OCI-LY7 (cell line): Measurements from ENCODE around the gene COX8A.

ENCODE experiments used
- EZH2phosphoT487 ChIP-seq: fragments of 200-600 bp; sonication (generic); IDR thresholded peaks from 2 replicates; pipeline ENCODE4 v1.6.1; 2018; ENCODE audit warnings: low read depth, borderline replicate concordance, mild to moderate bottlenecking, mixed run types, antibody characterized with exemption, low read length, moderate library complexity, mixed read lengths
- TF ChIP-seq, protein P1 (sequence below): fragments of 200-600 bp; sonication (generic); conservative IDR thresholded peaks from 2 replicates; pipeline ENCODE4 v1.5.1; 2014; ENCODE audit warnings: mild to moderate bottlenecking, antibody characterized with exemption, low read length, moderate library complexity, mixed read lengths

DNA sequence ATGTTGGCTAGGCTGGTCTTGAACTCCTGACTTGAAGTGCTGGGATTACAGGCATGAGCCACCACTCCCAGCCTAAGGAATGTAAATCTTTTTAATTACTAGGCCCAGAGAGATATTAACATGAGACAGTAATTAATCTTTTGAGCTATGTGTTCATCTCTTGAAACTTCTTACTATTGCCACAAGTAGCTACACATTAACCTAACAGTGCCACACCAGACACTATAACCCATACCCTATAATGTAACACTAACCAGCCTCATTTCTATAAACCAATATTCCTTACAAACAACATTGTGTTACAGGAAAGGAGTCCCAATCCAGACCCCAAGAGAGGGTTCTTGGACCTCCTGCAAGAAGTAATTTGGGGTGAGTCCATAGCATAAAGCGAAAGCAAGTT, 8.0 kb upstream of the COX8A start:
- TF ChIP-seq, protein P1, sequence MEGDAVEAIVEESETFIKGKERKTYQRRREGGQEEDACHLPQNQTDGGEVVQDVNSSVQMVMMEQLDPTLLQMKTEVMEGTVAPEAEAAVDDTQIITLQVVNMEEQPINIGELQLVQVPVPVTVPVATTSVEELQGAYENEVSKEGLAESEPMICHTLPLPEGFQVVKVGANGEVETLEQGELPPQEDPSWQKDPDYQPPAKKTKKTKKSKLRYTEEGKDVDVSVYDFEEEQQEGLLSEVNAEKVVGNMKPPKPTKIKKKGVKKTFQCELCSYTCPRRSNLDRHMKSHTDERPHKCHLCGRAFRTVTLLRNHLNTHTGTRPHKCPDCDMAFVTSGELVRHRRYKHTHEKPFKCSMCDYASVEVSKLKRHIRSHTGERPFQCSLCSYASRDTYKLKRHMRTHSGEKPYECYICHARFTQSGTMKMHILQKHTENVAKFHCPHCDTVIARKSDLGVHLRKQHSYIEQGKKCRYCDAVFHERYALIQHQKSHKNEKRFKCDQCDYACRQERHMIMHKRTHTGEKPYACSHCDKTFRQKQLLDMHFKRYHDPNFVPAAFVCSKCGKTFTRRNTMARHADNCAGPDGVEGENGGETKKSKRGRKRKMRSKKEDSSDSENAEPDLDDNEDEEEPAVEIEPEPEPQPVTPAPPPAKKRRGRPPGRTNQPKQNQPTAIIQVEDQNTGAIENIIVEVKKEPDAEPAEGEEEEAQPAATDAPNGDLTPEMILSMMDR: no peak
- no peak for TF ChIP-seq EZH2phosphoT487
